GM18861 (cell line): ENCODE measurements around the gene CDKN2C.

ENCODE experiments used
- ATAC-seq: cut with Tn5 transposase; IDR thresholded peaks from one replicate; pipeline ENCODE4 v1.9.1; 2021; ENCODE audit not compliant: unreplicated experiment

Gene CDKN2C

GRCh38 chr1:51014878-51015277 lies 44.8 kb downstream of the CDKN2C start:
- no peak for ATAC-seq

GRCh38 chr1:51019811-51020210 lies 49.8 kb downstream of the CDKN2C start:
- no peak for ATAC-seq
